Right lobe of liver (tissue), 4 donors: ENCODE data around the gene UPF1.

ENCODE experiments used
- POLR2A ChIP-seq: fragments of 450-650 bp; IDR thresholded peaks from one replicate; pipeline ENCODE4 v1.6.1; 2017; ENCODE audit warnings: antibody characterized with exemption, mild to moderate bottlenecking
- TF ChIP-seq, protein P1 (sequence below), 4 donors: fragments of 200-600 bp in 3 of 4; fragments of 450-650 bp in 1 of 4; IDR thresholded peaks; one replicate each; pipeline versions ENCODE4 v1.5.1 to v1.8.0; 2016 to 2022; ENCODE audit warnings: antibody characterized with exemption in 4 of 4, mild to moderate bottlenecking in 2 of 4
- donor health status: DM: no; HTN: no; CAD: no.
- donor health status: DM: no; HTN: no; CAD: no.
- donor health status: DM: no; HTN: yes; CAD: no.

DNA sequence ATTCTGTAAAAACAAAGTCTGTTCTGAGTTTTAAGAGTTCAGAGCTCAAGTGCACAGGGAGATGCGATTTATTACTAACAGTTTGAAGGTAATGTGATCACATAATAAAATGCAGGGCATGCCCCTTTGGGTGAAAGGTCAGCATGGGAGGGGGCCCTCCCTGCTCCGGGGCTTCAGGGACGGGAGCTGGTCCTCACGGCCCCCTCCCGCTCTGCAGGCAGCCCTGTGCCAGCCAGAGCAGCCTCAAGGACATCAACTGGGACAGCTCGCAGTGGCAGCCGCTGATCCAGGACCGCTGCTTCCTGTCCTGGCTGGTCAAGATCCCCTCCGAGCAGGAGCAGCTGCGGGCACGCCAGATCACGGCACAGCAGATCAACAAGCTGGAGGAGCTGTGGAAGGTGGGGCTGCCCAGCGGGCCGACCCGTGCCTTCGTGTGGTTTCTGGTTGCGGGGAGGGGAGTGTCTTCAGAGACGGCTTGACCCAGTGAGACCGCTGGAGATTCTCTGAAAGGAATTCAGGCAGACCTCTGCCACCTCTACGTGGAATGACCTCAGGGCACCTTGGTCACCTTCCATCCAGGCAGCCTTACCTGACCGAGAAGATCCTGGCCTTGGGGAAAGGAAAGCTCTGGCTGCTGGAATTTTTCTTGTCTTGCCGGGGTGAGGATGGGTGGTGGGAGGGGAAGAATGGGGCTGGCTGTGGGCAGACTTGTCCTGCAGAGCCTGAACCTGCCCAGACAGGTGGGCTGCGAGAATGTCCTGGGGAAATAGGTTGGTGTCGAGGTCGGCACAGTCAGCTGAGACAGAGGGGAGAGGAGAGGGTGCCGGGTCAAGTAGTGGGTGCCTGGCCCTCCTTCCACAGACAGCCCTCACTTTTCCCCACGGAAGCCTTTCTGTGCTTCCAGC is 19.0 kb downstream of the UPF1 start:
- TF ChIP-seq, protein P1, sequence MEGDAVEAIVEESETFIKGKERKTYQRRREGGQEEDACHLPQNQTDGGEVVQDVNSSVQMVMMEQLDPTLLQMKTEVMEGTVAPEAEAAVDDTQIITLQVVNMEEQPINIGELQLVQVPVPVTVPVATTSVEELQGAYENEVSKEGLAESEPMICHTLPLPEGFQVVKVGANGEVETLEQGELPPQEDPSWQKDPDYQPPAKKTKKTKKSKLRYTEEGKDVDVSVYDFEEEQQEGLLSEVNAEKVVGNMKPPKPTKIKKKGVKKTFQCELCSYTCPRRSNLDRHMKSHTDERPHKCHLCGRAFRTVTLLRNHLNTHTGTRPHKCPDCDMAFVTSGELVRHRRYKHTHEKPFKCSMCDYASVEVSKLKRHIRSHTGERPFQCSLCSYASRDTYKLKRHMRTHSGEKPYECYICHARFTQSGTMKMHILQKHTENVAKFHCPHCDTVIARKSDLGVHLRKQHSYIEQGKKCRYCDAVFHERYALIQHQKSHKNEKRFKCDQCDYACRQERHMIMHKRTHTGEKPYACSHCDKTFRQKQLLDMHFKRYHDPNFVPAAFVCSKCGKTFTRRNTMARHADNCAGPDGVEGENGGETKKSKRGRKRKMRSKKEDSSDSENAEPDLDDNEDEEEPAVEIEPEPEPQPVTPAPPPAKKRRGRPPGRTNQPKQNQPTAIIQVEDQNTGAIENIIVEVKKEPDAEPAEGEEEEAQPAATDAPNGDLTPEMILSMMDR (IDR thresholded peaks at IDR 0.05) = no peak
- no peak for TF ChIP-seq POLR2A
